Loucy (cell line): ENCODE measurements around the gene BCCIP.

Experiments
- EZH2phosphoT487 ChIP-seq: fragments of 200-600 bp; IDR thresholded peaks from 2 replicates; pipeline ENCODE4 v1.6.1; 2018; ENCODE audit warnings: antibody characterized with exemption, mild to moderate bottlenecking, moderate library complexity, borderline replicate concordance
- TF ChIP-seq, protein P1 (sequence below): fragments of 200-600 bp; sonication (generic); conservative IDR thresholded peaks from 2 replicates; pipeline ENCODE4 v1.5.1; 2014; ENCODE audit warnings: mild to moderate bottlenecking, antibody characterized with exemption, low read length

DNA sequence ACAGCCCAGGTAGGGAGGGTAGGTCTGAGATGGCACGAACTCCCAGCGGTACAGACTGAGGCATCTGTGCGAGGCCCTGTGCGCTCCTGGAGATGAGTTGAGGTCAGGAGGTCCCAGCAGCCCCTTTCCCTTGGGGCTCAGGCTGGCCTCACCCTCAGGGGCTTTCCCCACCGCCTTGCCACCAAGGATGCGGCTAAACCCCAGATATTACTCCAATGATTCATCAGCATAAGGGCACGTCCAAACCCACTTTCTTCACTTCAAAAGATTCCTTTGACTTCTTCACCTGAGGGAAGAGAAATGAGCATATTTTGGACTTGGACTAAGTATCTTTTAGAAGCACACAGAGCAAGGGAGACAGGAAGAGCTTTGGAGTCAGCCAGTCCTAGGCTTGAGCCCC lies 20.6 kb upstream of the BCCIP start:
- TF ChIP-seq, protein P1, sequence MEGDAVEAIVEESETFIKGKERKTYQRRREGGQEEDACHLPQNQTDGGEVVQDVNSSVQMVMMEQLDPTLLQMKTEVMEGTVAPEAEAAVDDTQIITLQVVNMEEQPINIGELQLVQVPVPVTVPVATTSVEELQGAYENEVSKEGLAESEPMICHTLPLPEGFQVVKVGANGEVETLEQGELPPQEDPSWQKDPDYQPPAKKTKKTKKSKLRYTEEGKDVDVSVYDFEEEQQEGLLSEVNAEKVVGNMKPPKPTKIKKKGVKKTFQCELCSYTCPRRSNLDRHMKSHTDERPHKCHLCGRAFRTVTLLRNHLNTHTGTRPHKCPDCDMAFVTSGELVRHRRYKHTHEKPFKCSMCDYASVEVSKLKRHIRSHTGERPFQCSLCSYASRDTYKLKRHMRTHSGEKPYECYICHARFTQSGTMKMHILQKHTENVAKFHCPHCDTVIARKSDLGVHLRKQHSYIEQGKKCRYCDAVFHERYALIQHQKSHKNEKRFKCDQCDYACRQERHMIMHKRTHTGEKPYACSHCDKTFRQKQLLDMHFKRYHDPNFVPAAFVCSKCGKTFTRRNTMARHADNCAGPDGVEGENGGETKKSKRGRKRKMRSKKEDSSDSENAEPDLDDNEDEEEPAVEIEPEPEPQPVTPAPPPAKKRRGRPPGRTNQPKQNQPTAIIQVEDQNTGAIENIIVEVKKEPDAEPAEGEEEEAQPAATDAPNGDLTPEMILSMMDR: no peak
- no peak for TF ChIP-seq EZH2phosphoT487
